ENCODE data around the gene MAP4K4. TPM values are rescaled to one million over a fixed set of nuclear protein-coding genes. Genes with fewer than 3 reads are reported as not detected.

Gene MAP4K4
- polyA plus RNA-seq, 3 donors: 5.3 to 66.9 (median 8.7) TPM

- WGBS (ENCODE audit: insufficient coverage): 92% methylated on average over 4 of the region's 5 CpGs
Measured at GRCh38 chr2:101860157-101860556, 162.7 kb downstream of the MAP4K4 start.

GRCh38 chr2:101860782-101861181, 163.3 kb downstream of the MAP4K4 start:
- 100% methylated on average over 8 of the region's 8 CpGs for WGBS (ENCODE audit: insufficient coverage)
- Histone ChIP-seq H3K36me3 (replicated peaks in 1 of 2; ENCODE audit: control insufficient read depth in 1 of 2, insufficient read depth in 2 of 2, low read length in 2 of 2) (peaks cover 96 to 100% of the 10 kb centered on the region in 2 donors), H3K27me3 (ENCODE audit: control insufficient read depth in 2 of 2, insufficient read depth in 2 of 2, low read length in 2 of 2) (no peaks in the 10 kb centered on the region), H3K4me3 (replicated peaks in 1 of 3; ENCODE audit: low read depth in 2 of 3, low read length in 3 of 3) (no peak overlapping the region), H3K9me3 (replicated peaks in 1 of 2; ENCODE audit: control insufficient read depth in 1 of 2, insufficient read depth in 1 of 2, low read length in 2 of 2) (no peaks in the 10 kb centered on the region), H3K4me1 (ENCODE audit: control insufficient read depth in 1 of 2, insufficient read depth in 2 of 2, low read length in 2 of 2) (no peaks in the 10 kb centered on the region), H4K20me1 (ENCODE audit: insufficient read depth, low read length) (peaks cover 46% of the 10 kb centered on the region), H3K4me2 (replicated peaks; ENCODE audit: extremely low read depth, low read length, poor library complexity, severe bottlenecking) (no peak overlapping the region), H3K27ac (ENCODE audit: low read depth in 1 of 2, low read length in 2 of 2) (no peak overlapping the region), H3K9ac (ENCODE audit: insufficient read depth, low read length, poor library complexity, severe bottlenecking) (no peak overlapping the region), H2AFZ (ENCODE audit: insufficient read depth, low read depth, low read length, poor library complexity, severe bottlenecking) (no peak overlapping the region), H3K79me2 (ENCODE audit: insufficient read depth, low read length) (no peaks in the 10 kb centered on the region)
- no peak overlapping the region for H3K4me3 Mint-ChIP-seq
- H3K27me3 Mint-ChIP-seq (ENCODE audit: low read depth in 3 of 3): no peaks in the 10 kb centered on the region
- no peak overlapping the region for H3K27ac Mint-ChIP-seq
- peaks cover 85 to 95% of the 10 kb centered on the region in 2 donors for H3K36me3 Mint-ChIP-seq
- no peak for TF ChIP-seq CTCF (IDR thresholded peaks at IDR 0.05)
- no peaks in the 10 kb centered on the region for H3K9me3 Mint-ChIP-seq
- no peak for DNase-seq
- H3K4me1 Mint-ChIP-seq: no peaks in the 10 kb centered on the region
- intact Hi-C loops (cut with micrococcal nuclease): no loop called here

More at GRCh38 chr2:101860157-101860556, 162.7 kb downstream of the MAP4K4 start:
- Mint-ChIP-seq H3K27me3 (ENCODE audit: low read depth in 3 of 3) (no peaks in the 10 kb centered on the region), H3K36me3 (peaks cover 86 to 97% of the 10 kb centered on the region in 2 donors), H3K4me1 (peaks cover 2% of the 10 kb centered on the region), H3K9me3 (no peaks in the 10 kb centered on the region), H3K27ac (no peak overlapping the region), H3K4me3 (no peak overlapping the region)
- Histone ChIP-seq H3K4me2 (replicated peaks; ENCODE audit: extremely low read depth, low read length, poor library complexity, severe bottlenecking) (no peak overlapping the region), H3K27ac (ENCODE audit: low read depth in 1 of 2, low read length in 2 of 2) (no peak overlapping the region), H3K36me3 (replicated peaks in 1 of 2; ENCODE audit: control insufficient read depth in 1 of 2, insufficient read depth in 2 of 2, low read length in 2 of 2) (peaks cover 92 to 100% of the 10 kb centered on the region in 2 donors), H2AFZ (ENCODE audit: insufficient read depth, low read depth, low read length, poor library complexity, severe bottlenecking) (no peak overlapping the region), H3K4me1 (ENCODE audit: control insufficient read depth in 1 of 2, insufficient read depth in 2 of 2, low read length in 2 of 2) (no peaks in the 10 kb centered on the region), H3K4me3 (replicated peaks in 1 of 3; ENCODE audit: low read depth in 2 of 3, low read length in 3 of 3) (no peak overlapping the region), H3K27me3 (ENCODE audit: control insufficient read depth in 2 of 2, insufficient read depth in 2 of 2, low read length in 2 of 2) (no peaks in the 10 kb centered on the region), H3K9ac (ENCODE audit: insufficient read depth, low read length, poor library complexity, severe bottlenecking) (no peak overlapping the region), H4K20me1 (ENCODE audit: insufficient read depth, low read length) (peaks cover 51% of the 10 kb centered on the region), H3K9me3 (replicated peaks in 1 of 2; ENCODE audit: control insufficient read depth in 1 of 2, insufficient read depth in 1 of 2, low read length in 2 of 2) (no peaks in the 10 kb centered on the region), H3K79me2 (ENCODE audit: insufficient read depth, low read length) (no peaks in the 10 kb centered on the region)
- no peak for TF ChIP-seq CTCF (IDR thresholded peaks at IDR 0.05)
- intact Hi-C loops (cut with micrococcal nuclease): no loop called here
- no peak for DNase-seq
